ENCODE results near the gene C1QTNF3. TPM values are rescaled to one million over a fixed set of nuclear protein-coding genes. Genes with fewer than 3 reads are reported as not detected.
"Not testable (repeated sequence)": the region's sequence is repeated elsewhere in the genome, so short reads cannot be mapped to it uniquely, and the experiment has no call there.

Gene C1QTNF3
- total RNA-seq, 2 experiments from 2014 or later, result 3.6 to 7.5 TPM

DNA sequence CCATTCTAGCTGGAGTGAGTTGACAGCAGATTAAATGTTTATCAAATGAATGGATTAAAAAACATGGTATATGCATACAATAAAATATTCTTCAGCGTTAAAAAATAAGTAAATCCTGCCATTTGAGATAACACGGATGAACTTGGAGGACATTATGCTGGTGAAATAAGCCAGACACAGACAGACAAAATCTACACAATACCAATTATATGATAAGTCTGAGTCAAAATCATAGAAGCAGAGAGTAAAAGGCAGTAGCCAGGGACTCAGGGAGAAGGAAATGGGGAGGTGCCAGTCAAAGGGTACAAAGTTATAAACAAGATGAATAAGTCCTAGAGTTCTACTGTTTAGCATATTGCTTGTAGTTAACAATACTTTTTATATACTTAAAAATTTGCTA is 36.5 kb upstream of the C1QTNF3 start:
- POLR2A ChIA-PET; intact Hi-C loops (cut with micrococcal nuclease; ENCODE audit: unreplicated experiment); H3K9me2 ChIP-seq (ENCODE audit: insufficient read depth, low read length); H3K36me3 ChIP-seq (ENCODE audit: insufficient read depth, low read length); H3K4me3 ChIP-seq (ENCODE audit: low read depth, low read length, poor library complexity, severe bottlenecking); H3K27ac ChIP-seq (ENCODE audit: low read depth, low read length, poor library complexity, severe bottlenecking); H2AFZ ChIP-seq (ENCODE audit: low read length); H3K4me2 ChIP-seq (ENCODE audit: low read length); H3K79me2 ChIP-seq (ENCODE audit: insufficient read depth, low read depth, low read length); H4K20me1 ChIP-seq (ENCODE audit: insufficient read depth, low read length); DNase-seq (ENCODE audit: low spot score); H3K9me3 ChIP-seq (ENCODE audit: low read length); BruUV-seq (replicated peaks); H3K4me1 ChIP-seq (ENCODE audit: insufficient read depth, low read length, poor library complexity, severe bottlenecking); CTCF ChIA-PET (ENCODE audit: unreplicated experiment): not testable (repeated sequence)

DNA sequence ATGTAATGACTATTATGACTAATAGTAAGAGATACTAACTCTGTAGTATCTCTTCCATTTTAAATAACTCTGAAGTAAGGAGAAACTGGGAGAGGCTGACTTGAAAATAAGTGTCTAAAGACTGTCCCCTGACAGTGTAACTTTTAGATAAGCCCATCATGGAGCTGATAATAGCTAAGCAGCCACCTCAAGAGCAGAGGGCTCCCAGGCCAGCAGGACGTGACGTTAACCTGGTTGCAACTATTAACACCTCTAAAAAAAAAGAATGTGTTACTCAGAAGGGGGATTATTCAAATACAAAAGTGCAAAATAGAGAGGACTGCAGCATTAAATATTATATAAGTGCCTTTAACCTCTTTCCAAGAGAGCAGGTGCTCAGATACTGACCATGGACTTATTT is 34.6 kb upstream of the C1QTNF3 start:
- H3K79me2 ChIP-seq (ENCODE audit: insufficient read depth, low read depth, low read length); H3K9me2 ChIP-seq (ENCODE audit: insufficient read depth, low read length); H2AFZ ChIP-seq (ENCODE audit: low read length); H3K36me3 ChIP-seq (ENCODE audit: insufficient read depth, low read length); DNase-seq (ENCODE audit: low spot score); H4K20me1 ChIP-seq (ENCODE audit: insufficient read depth, low read length); BruUV-seq (replicated peaks); H3K27ac ChIP-seq (ENCODE audit: low read depth, low read length, poor library complexity, severe bottlenecking); CTCF ChIA-PET (ENCODE audit: unreplicated experiment); H3K9me3 ChIP-seq (ENCODE audit: low read length); POLR2A ChIA-PET; intact Hi-C loops (cut with micrococcal nuclease; ENCODE audit: unreplicated experiment); H3K4me2 ChIP-seq (ENCODE audit: low read length); H3K4me1 ChIP-seq (ENCODE audit: insufficient read depth, low read length, poor library complexity, severe bottlenecking); H3K4me3 ChIP-seq (ENCODE audit: low read depth, low read length, poor library complexity, severe bottlenecking): not testable (repeated sequence)

DNA sequence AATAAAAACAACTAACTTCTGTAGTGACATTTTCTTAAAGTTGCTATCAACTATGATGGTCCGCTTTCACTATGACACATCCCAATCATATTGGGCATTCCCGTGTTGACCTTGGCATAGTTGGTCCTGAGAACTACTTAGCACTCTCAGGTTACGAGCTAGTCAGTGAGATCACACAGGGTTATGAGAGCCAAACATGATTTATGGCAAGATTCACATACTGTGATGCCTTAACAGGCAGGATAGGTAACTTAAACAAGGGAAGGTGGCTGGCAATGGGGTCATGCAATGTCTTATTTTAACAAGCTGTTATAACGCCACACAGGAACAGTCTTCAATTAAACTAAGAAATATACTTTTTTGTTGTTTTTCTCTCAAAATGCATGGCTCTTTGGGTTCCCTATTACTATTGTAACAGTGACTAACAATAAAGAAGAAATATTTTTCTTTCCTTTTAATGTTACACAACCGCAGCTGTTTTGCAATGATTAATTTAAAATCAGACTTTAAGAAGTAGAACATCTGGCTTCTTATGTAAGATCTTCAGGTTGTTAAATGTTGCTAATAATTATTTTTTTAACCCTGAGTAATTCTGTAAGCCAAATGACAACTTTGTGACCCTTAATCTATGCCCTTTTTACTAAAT is 33.8 kb upstream of the C1QTNF3 start:
- DNase-seq (ENCODE audit: low spot score); H3K4me3 ChIP-seq (ENCODE audit: low read depth, low read length, poor library complexity, severe bottlenecking); H3K9me3 ChIP-seq (ENCODE audit: low read length); H2AFZ ChIP-seq (ENCODE audit: low read length); CTCF ChIA-PET (ENCODE audit: unreplicated experiment); H3K36me3 ChIP-seq (ENCODE audit: insufficient read depth, low read length); H3K79me2 ChIP-seq (ENCODE audit: insufficient read depth, low read depth, low read length); H3K4me2 ChIP-seq (ENCODE audit: low read length); H4K20me1 ChIP-seq (ENCODE audit: insufficient read depth, low read length); H3K4me1 ChIP-seq (ENCODE audit: insufficient read depth, low read length, poor library complexity, severe bottlenecking); POLR2A ChIA-PET; H3K27ac ChIP-seq (ENCODE audit: low read depth, low read length, poor library complexity, severe bottlenecking); intact Hi-C loops (cut with micrococcal nuclease; ENCODE audit: unreplicated experiment); H3K9me2 ChIP-seq (ENCODE audit: insufficient read depth, low read length); BruUV-seq (replicated peaks): not testable (repeated sequence)

DNA sequence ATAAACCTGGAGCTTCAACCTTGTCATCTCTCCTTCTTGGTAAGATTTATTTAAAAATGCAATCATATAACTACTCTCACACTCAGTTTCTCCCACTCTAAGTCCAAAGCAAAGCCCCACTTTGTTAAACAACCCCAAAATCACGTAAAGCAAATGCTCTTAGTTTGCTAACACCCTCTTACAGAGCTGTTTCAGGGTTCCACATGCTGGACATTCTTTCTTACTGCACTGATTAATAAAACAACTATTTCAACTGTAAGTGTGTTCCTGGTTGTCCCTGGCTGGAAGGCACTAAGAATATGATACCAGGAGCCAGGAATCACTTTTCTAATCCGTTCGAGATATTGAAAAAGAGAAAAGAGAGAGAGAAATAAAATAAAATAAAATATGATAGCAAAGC is 31.5 kb upstream of the C1QTNF3 start:
- H3K4me3 ChIP-seq (ENCODE audit: low read depth, low read length, poor library complexity, severe bottlenecking); POLR2A ChIA-PET; BruUV-seq (replicated peaks); H4K20me1 ChIP-seq (ENCODE audit: insufficient read depth, low read length); intact Hi-C loops (cut with micrococcal nuclease; ENCODE audit: unreplicated experiment); H3K4me1 ChIP-seq (ENCODE audit: insufficient read depth, low read length, poor library complexity, severe bottlenecking); H3K9me3 ChIP-seq (ENCODE audit: low read length); H3K9me2 ChIP-seq (ENCODE audit: insufficient read depth, low read length); DNase-seq (ENCODE audit: low spot score); H3K27ac ChIP-seq (ENCODE audit: low read depth, low read length, poor library complexity, severe bottlenecking); H3K36me3 ChIP-seq (ENCODE audit: insufficient read depth, low read length); H3K79me2 ChIP-seq (ENCODE audit: insufficient read depth, low read depth, low read length); H2AFZ ChIP-seq (ENCODE audit: low read length); CTCF ChIA-PET (ENCODE audit: unreplicated experiment); H3K4me2 ChIP-seq (ENCODE audit: low read length): not testable (repeated sequence)

DNA sequence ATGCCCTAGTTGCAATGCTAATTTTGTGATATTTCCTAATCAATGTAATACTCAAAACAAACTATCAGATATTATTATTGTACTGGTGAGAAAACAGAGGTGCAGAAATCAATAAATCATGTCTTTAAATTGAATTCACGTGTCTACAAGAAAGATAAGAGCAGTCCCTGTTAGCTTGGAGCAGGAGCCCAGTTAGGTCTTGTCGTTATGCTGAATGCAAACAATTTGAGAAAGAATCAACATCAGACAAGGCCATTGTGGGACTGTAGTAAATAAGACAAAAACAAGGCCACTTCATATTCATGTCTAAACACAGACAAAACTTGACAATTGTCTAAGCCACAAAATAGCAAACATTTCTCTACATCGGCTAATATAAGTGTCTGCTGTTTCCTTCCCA is 31.1 kb upstream of the C1QTNF3 start:
- POLR2A ChIA-PET; H3K9me2 ChIP-seq (ENCODE audit: insufficient read depth, low read length); H3K4me1 ChIP-seq (ENCODE audit: insufficient read depth, low read length, poor library complexity, severe bottlenecking); DNase-seq (ENCODE audit: low spot score); H3K36me3 ChIP-seq (ENCODE audit: insufficient read depth, low read length); CTCF ChIA-PET (ENCODE audit: unreplicated experiment); H4K20me1 ChIP-seq (ENCODE audit: insufficient read depth, low read length); H2AFZ ChIP-seq (ENCODE audit: low read length); H3K4me3 ChIP-seq (ENCODE audit: low read depth, low read length, poor library complexity, severe bottlenecking); H3K79me2 ChIP-seq (ENCODE audit: insufficient read depth, low read depth, low read length); H3K9me3 ChIP-seq (ENCODE audit: low read length); H3K27ac ChIP-seq (ENCODE audit: low read depth, low read length, poor library complexity, severe bottlenecking); intact Hi-C loops (cut with micrococcal nuclease; ENCODE audit: unreplicated experiment); H3K4me2 ChIP-seq (ENCODE audit: low read length); BruUV-seq (replicated peaks): not testable (repeated sequence)

DNA sequence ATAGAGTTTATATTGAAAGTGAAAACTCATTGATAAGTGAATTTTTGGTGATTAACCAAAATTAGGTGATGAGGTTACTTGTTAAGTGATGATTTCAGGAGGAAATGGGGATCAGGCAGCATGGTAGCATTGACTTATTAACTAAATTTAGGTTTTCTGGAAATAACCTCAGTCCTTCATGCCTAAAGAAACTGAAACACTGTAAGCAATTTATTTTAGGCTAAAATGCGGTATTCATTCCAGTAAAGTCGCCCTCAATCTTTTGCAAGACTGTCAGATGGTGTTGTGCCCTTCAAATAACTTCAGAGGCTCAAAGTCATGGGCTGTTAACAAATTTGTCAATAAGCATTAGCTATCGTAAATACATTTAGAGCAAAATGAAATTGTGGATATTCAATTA is 27.6 kb upstream of the C1QTNF3 start:
- intact Hi-C loops (cut with micrococcal nuclease; ENCODE audit: unreplicated experiment); H3K4me3 ChIP-seq (ENCODE audit: low read depth, low read length, poor library complexity, severe bottlenecking); H4K20me1 ChIP-seq (ENCODE audit: insufficient read depth, low read length); H3K9me3 ChIP-seq (ENCODE audit: low read length); CTCF ChIA-PET (ENCODE audit: unreplicated experiment); DNase-seq (ENCODE audit: low spot score); H2AFZ ChIP-seq (ENCODE audit: low read length); H3K4me2 ChIP-seq (ENCODE audit: low read length); BruUV-seq (replicated peaks); H3K79me2 ChIP-seq (ENCODE audit: insufficient read depth, low read depth, low read length); POLR2A ChIA-PET; H3K36me3 ChIP-seq (ENCODE audit: insufficient read depth, low read length); H3K4me1 ChIP-seq (ENCODE audit: insufficient read depth, low read length, poor library complexity, severe bottlenecking); H3K9me2 ChIP-seq (ENCODE audit: insufficient read depth, low read length); H3K27ac ChIP-seq (ENCODE audit: low read depth, low read length, poor library complexity, severe bottlenecking): not testable (repeated sequence)

All from OCI-LY7 (cell line).